ENCODE results near the gene SCEL. TPM values are rescaled to one million over a fixed set of nuclear protein-coding genes. Genes with fewer than 3 reads are reported as not detected.

SCEL gene
- total RNA-seq, 1 experiment from 2014 or later, result 0.07 TPM

- DNase-seq (ENCODE audit: low read depth, low spot score), result no peak
- ChIA-PET CTCF (no interaction called here), POLR2A (no interaction called here), RAD21 (ENCODE audit: low non-redundant PET in 1 of 2, low total read pairs in 2 of 2, uncharacterized antibody in 2 of 2, unreplicated experiment in 2 of 2) (no interaction called here)
- H3K4me1 ChIP-seq (ENCODE audit: control insufficient read depth in 1 of 2, insufficient read depth in 2 of 2, low read length in 2 of 2), result no peaks in the 10 kb centered on the region
- H3K4me2 ChIP-seq (ENCODE audit: low read length), result no peak overlapping the region
- H3K79me2 ChIP-seq (ENCODE audit: insufficient read depth, low read length), result no peaks in the 10 kb centered on the region
- no TSS peak for BruUV-seq (replicated peaks)
- H2AFZ ChIP-seq (ENCODE audit: low read depth, low read length, poor library complexity, severe bottlenecking), result no peak overlapping the region
- no peaks in the 10 kb centered on the region for H3K27me3 ChIP-seq (ENCODE audit: insufficient read depth, low read length)
- no peak overlapping the region for H3K9ac ChIP-seq (ENCODE audit: low read length)
- no peaks in the 10 kb centered on the region for H4K20me1 ChIP-seq (ENCODE audit: insufficient read depth)
- no peak for ATAC-seq
- no peaks in the 10 kb centered on the region for H3K9me2 ChIP-seq (ENCODE audit: insufficient read depth)
- no peaks in the 10 kb centered on the region for H3K9me3 ChIP-seq (ENCODE audit: control insufficient read depth in 1 of 2, insufficient read depth in 1 of 2, low read depth in 1 of 2, low read length in 2 of 2)
- TF ChIP-seq POLR2A (IDR thresholded peaks at IDR 0.05; ENCODE audit: borderline replicate concordance, extremely low read depth, insufficient read depth, insufficient read length) (no peak), POLR2AphosphoS5 (IDR thresholded peaks at IDR 0.05; ENCODE audit: low read depth, low read length) (no peak), MAX (IDR thresholded peaks at IDR 0.05) (no peak), RAD21 (IDR thresholded peaks at IDR 0.05; ENCODE audit: low read depth) (no peak), JUND (IDR thresholded peaks at IDR 0.05) (no peak), ATF3 (IDR thresholded peaks at IDR 0.05) (no peak), ZBTB33 (IDR thresholded peaks at IDR 0.05; ENCODE audit: extremely low read depth, insufficient replicate concordance, low read length) (no peak), REST (IDR thresholded peaks at IDR 0.05; ENCODE audit: low read depth) (no peak), ZFX (IDR thresholded peaks at IDR 0.05) (no peak), EGR1 (IDR thresholded peaks at IDR 0.05; ENCODE audit: low read depth) (no peak), YY1 (IDR thresholded peaks at IDR 0.05; ENCODE audit: extremely low read depth, insufficient replicate concordance, low read depth, low read length) (no peak), FOSL1 (IDR thresholded peaks at IDR 0.05; ENCODE audit: low read depth) (no peak), CEBPB (IDR thresholded peaks at IDR 0.05; ENCODE audit: low read depth) (no peak), ELF1 (IDR thresholded peaks at IDR 0.05; ENCODE audit: borderline replicate concordance, low read depth) (no peak), SIN3A (IDR thresholded peaks at IDR 0.05; ENCODE audit: low read depth) (no peak)
- intact Hi-C loops (cut with micrococcal nuclease), result no loop called here
- H3K27ac ChIP-seq (ENCODE audit: low read depth, low read length), result no peak overlapping the region
- no peak overlapping the region for H3K4me3 ChIP-seq (replicated peaks in 1 of 2; ENCODE audit: low read depth in 1 of 2, low read length in 2 of 2)
- no peaks in the 10 kb centered on the region for H3K36me3 ChIP-seq (ENCODE audit: control insufficient read depth in 1 of 2, insufficient read depth in 2 of 2, low read length in 2 of 2)
These were observed 84.1 kb downstream of the SCEL start for GRCh38 chr13:77619655-77620054.
